ENCODE data around the gene SIX2. TPM values are rescaled to one million over a fixed set of nuclear protein-coding genes. Genes with fewer than 3 reads are reported as not detected.
A peak's percentile ranks its signal among the peaks of the same experiment; 100 is the strongest.

The SIX2 gene
- total and polyA plus RNA-seq, 2 of the 8 experiments (the other 6 are each of a cell fraction or from before 2014, with no cell fraction given) = 0.47 to 1.0 TPM

DNA sequence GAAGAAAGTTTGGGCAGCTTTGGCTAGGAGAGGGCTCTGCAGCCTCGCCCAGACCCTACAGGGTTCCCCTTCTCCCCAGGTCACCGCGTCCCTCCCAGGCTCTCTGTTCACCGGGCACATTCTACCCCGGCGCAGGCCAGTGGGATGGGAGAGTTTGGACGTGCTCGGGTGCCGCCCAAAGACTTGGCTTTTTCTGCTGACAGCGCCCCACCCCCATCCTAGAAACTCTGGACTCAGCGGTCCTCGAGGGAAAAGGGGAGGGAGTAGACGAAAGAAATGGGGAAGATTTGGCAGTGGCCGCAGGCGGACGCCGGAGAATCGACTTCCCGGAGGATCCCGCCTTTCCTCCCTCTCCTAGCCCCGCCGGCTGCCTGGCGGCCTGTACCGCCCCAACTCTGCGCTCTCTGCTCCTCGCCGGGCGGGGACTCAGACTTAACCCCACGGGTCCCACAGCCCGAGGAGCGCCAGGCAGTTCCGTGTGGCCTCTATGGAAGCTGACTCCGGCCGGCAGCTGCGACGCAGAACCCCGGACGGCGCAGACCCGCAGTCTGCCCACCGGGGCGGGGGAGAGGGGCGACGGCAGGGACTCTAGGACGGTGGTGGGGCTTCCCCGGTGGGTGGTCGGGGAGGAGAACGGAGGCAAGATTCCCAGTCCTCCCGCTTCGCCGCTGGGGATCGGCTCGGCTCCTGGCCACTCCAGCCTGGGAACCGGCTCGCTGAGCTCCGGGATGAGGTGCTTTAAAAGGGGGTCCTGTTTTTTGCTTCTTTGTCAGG lies 863 bp upstream of the SIX2 start (continued):
- TF ChIP-seq MAFK (IDR thresholded peaks at IDR 0.05; ENCODE audit: low read depth, low read length) (no peak), CTBP2 (IDR thresholded peaks at IDR 0.05; ENCODE audit: borderline replicate concordance, insufficient read depth, insufficient read length, low read length) (peak; percentile 99), TAF7 (optimal IDR thresholded peaks at IDR 0.05; ENCODE audit: borderline replicate concordance, low read depth, low read length) (no peak), SIX5 (IDR thresholded peaks at IDR 0.05; ENCODE audit: low read depth, low read length) (no peak), BCL11A (IDR thresholded peaks at IDR 0.05; ENCODE audit: low read depth in 2 of 2, low read length in 2 of 2) (no peak), KDM1A (IDR thresholded peaks at IDR 0.05; ENCODE audit: borderline replicate concordance, low read length) (no peak), SAP30 (IDR thresholded peaks at IDR 0.05; ENCODE audit: insufficient read depth, insufficient replicate concordance, low read length) (no peak), RAD21 (IDR thresholded peaks at IDR 0.05 in 1 of 2, conservative IDR thresholded peaks at IDR 0.05 in 1 of 2; ENCODE audit: low read depth in 2 of 2, low read length in 2 of 2) (no peak), ZNF274 (IDR thresholded peaks at IDR 0.05; ENCODE audit: borderline replicate concordance, extremely low read depth, low read length) (no peak), YY1 (IDR thresholded peaks at IDR 0.05; ENCODE audit: low read depth, low read length) (no peak), SP1 (IDR thresholded peaks at IDR 0.05; ENCODE audit: low read depth, low read length) (peak; percentile 27; the same call in 1 of the 2 replicates), RBBP5 (IDR thresholded peaks at IDR 0.05; ENCODE audit: borderline replicate concordance, low read depth, low read length) (peak; percentile 93), POLR2A (IDR thresholded peaks at IDR 0.05; ENCODE audit: control extremely low read depth in 1 of 2, low read depth in 2 of 2, low read length in 2 of 2) (no peak), NANOG (IDR thresholded peaks at IDR 0.05; ENCODE audit: insufficient read depth, low read depth, low read length, poor library complexity, severe bottlenecking) (no peak), SIN3A (conservative IDR thresholded peaks at IDR 0.05 in 1 of 2, IDR thresholded peaks at IDR 0.05 in 1 of 2; ENCODE audit: low read depth in 1 of 2, low read length in 2 of 2) (peak in 1 of 2 experiments; percentile 38; a peak in 2 of 4 replicates), PHF8 (conservative IDR thresholded peaks at IDR 0.05; ENCODE audit: low read depth, low read length) (no peak), HDAC6 (IDR thresholded peaks at IDR 0.05; ENCODE audit: low read depth, low read length) (no peak), NRF1 (IDR thresholded peaks at IDR 0.05; ENCODE audit: low read depth, low read length) (no peak), FOSL1 (IDR thresholded peaks at IDR 0.05; ENCODE audit: insufficient read depth, low read depth, low read length) (no peak), TBP (IDR thresholded peaks at IDR 0.05; ENCODE audit: low read depth, low read length) (no peak), GABPA (IDR thresholded peaks at IDR 0.05; ENCODE audit: borderline replicate concordance, insufficient read depth, low read length) (no peak)
- TF ChIP-seq, protein P1, sequence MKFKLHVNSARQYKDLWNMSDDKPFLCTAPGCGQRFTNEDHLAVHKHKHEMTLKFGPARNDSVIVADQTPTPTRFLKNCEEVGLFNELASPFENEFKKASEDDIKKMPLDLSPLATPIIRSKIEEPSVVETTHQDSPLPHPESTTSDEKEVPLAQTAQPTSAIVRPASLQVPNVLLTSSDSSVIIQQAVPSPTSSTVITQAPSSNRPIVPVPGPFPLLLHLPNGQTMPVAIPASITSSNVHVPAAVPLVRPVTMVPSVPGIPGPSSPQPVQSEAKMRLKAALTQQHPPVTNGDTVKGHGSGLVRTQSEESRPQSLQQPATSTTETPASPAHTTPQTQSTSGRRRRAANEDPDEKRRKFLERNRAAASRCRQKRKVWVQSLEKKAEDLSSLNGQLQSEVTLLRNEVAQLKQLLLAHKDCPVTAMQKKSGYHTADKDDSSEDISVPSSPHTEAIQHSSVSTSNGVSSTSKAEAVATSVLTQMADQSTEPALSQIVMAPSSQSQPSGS (IDR thresholded peaks at IDR 0.05; ENCODE audit: low read length) = no peak
